Lung (tissue), 12 donors: Measurements from ENCODE around the gene TIMM50. TPM values are rescaled to one million over a fixed set of nuclear protein-coding genes. Genes with fewer than 3 reads are reported as not detected.

Source experiments
- ATAC-seq: fragments of 200-7000 bp; cut with Tn5 transposase; one replicate; pipeline ENCODE4 v1.9.1; 2020; ENCODE audit warnings: moderate number of reproducible peaks; ENCODE audit not compliant: insufficient read depth, low FRiP score
- DNase-seq, 3 donors: peaks; one replicate each; pipeline ENCODE4 v3.0.0-alpha.2; 2013 to 2017
- H3K27ac ChIP-seq, 2 donors: one replicate each; pipeline ENCODE4 v1.5.1; 2013; ENCODE audit warnings: mild to moderate bottlenecking in 2 of 2, moderate library complexity in 2 of 2, control low read depth in 1 of 2, inconsistent platforms in 1 of 2, low read depth in 1 of 2, low read length in 1 of 2
- H3K27me3 ChIP-seq, 3 donors: one replicate each; pipeline ENCODE4 v1.5.1; 2013; ENCODE audit warnings: low read length in 2 of 3; ENCODE audit not compliant: control insufficient read depth in 3 of 3, insufficient read depth in 3 of 3
- H3K36me3 ChIP-seq, 4 donors: one replicate each; pipeline ENCODE4 v1.5.1; 2013; ENCODE audit warnings: low read length in 4 of 4, mild to moderate bottlenecking in 1 of 4, moderate library complexity in 1 of 4; ENCODE audit not compliant: control insufficient read depth in 4 of 4, insufficient read depth in 4 of 4
- H3K4me1 ChIP-seq, 5 donors: one replicate each; pipeline ENCODE4 v1.5.1; 2013; ENCODE audit warnings: low read length in 5 of 5, mild to moderate bottlenecking in 2 of 5, moderate library complexity in 1 of 5; ENCODE audit not compliant: control insufficient read depth in 5 of 5, insufficient read depth in 5 of 5
- H3K4me3 ChIP-seq: one replicate; pipeline ENCODE4 v1.5.1; 2013; ENCODE audit warnings: mild to moderate bottlenecking, control low read depth, moderate library complexity
- H3K9ac ChIP-seq, 2 donors: one replicate each; pipeline ENCODE4 v1.5.1; 2013; ENCODE audit warnings: low read length in 2 of 2, control low read depth in 1 of 2; ENCODE audit not compliant: insufficient read depth in 1 of 2
- H3K9me3 ChIP-seq, 4 donors: one replicate each; pipeline ENCODE4 v1.5.1; 2013; ENCODE audit warnings: low read length in 3 of 4, mild to moderate bottlenecking in 1 of 4, moderate library complexity in 1 of 4; ENCODE audit not compliant: control insufficient read depth in 4 of 4, insufficient read depth in 3 of 4
- CTCF ChIP-seq: IDR thresholded peaks from 2 replicates; pipeline ENCODE4 v1.5.1; 2012; ENCODE audit warnings: mild to moderate bottlenecking; ENCODE audit errors: control extremely low read depth, extremely low read depth
- WGBS, 2 donors: extraction: QIAGEN DNeasy Blood & Tissue Kit; methylation state at CpG; one replicate each; pipeline ENCODE4 v1.1.7; 2013; 5-methylcytosine and 5-hydroxymethylcytosine counted together
- polyA plus RNA-seq, 2 donors: library from polyadenylated mRNA; stranded (reverse); fragments of 200-250 nt; gene quantifications; one replicate each; pipeline ENCODE4 v1.2.1, GENCODE V29; 2013
- total RNA-seq, 2 donors: library from RNA; depleted of rRNA in 1 of 2; stranded (reverse); fragments of >200 nt in 1 of 2; gene quantifications; one replicate each; pipeline ENCODE4 v1.2.1, GENCODE V29; 2014 to 2021
- donor health status: control.
- donor health status: control.
- donor health status: Bipolar disorder and iron deficiency.
- donor health status: healthy.
- donor health status: DM: yes; HTN: yes; CAD: no.

TIMM50 gene
- total and polyA plus RNA-seq, 4 donors = 47.5 to 67.4 (median 53.7) TPM

DNA sequence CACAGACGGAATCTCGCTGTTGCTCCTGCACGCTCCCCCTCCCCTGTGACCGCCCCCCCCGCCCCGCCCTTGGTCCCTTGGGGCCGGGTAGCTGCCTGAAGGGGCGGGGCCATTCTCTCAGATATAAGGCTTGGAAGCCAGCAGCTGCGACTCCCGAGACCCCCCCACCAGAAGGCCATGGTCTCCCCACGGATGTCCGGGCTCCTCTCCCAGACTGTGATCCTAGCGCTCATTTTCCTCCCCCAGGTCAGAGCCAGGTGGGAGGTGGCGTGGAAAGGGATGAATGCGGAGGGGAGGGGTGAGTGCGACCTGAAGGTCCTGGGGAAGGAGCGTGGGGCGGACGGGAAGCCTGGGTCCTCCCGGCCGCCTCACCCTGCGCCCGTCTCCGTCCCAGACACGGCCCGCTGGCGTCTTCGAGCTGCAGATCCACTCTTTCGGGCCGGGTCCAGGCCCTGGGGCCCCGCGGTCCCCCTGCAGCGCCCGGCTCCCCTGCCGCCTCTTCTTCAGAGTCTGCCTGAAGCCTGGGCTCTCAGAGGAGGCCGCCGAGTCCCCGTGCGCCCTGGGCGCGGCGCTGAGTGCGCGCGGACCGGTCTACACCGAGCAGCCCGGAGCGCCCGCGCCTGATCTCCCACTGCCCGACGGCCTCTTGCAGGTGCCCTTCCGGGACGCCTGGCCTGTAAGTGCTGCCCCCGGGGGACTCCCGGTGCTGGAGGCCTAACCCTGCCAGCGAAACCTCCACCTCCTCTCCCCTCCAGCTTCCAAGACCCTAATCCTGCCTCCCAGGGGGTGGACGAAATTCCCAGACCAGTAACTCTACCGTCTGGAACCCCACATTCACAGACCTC is 18.4 kb downstream of the TIMM50 start, which contains the start of gene DLL3:
Gene DLL3, plus strand, starts transcription at position 150 of the 845 bp plus-strand sequence. Its CDS starts 28 bp downstream, at position 178.
- DNase-seq = no peak
- TF ChIP-seq CTCF = no peak
- WGBS, 2 donors = 2% methylated on average over 39 to 60 of the region's 60 CpGs
- no peak for ATAC-seq
- H3K4me1 ChIP-seq = peaks cover 0 to 12% (median 0%) of the 10 kb centered on the region in 5 donors
- no peak within 1 kb of the TSS for H3K27ac ChIP-seq
- peaks cover 0 to 5% (median 0%) of the 10 kb centered on the region in 4 donors for H3K9me3 ChIP-seq
- H3K4me3 ChIP-seq = no peak within 1 kb of the TSS
- no peak within 1 kb of the TSS for H3K9ac ChIP-seq
- no peaks in the 10 kb centered on the region for H3K36me3 ChIP-seq
- peaks cover 10 to 38% (median 32%) of the 10 kb centered on the region in 3 donors for H3K27me3 ChIP-seq

DNA sequence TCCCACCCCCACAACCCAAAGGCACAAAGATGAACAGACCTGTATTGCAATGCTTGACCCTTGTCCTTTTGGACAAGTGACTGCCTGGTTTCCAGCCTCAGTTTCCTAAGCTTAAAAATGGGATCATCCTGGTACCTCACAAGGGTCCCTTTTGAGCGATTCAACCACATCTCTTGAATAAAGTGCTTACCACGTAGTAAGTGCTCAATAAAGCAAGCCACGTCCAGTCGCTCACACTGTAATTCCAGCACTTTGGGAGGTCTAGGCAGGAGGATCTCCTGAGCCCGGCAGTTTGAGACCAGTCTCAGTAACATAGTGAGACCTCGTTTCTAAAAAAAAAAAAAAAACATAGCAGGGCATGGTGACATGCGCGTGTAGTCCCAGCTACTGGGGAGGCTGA is 19.3 kb downstream of the TIMM50 start:
- WGBS, 2 donors = 76 to 81% methylated on average over 8 of the region's 8 CpGs
- Histone ChIP-seq H3K36me3 (no peaks in the 10 kb centered on the region), H3K4me1 (peaks cover 0 to 12% (median 0%) of the 10 kb centered on the region in 5 donors), H3K9me3 (peaks cover 0 to 5% (median 0%) of the 10 kb centered on the region in 4 donors), H3K9ac (no peak overlapping the region), H3K27ac (no peak overlapping the region), H3K27me3 (peaks cover 10 to 39% (median 35%) of the 10 kb centered on the region in 3 donors), H3K4me3 (no peak overlapping the region)
- DNase-seq (no peak), ATAC-seq (no peak)
- no peak for TF ChIP-seq CTCF

- H3K27ac ChIP-seq = no peak overlapping the region
- 45 to 48% methylated on average over 4 of the region's 4 CpGs for WGBS, 2 donors
- H3K36me3 ChIP-seq = no peaks in the 10 kb centered on the region
- H3K9ac ChIP-seq = no peak overlapping the region
- no peak for TF ChIP-seq CTCF
- ATAC-seq = no peak
- no peak for DNase-seq
- no peak overlapping the region for H3K4me3 ChIP-seq
- H3K4me1 ChIP-seq = peaks cover 0 to 12% (median 0%) of the 10 kb centered on the region in 5 donors
- peaks cover 10 to 44% (median 35%) of the 10 kb centered on the region in 3 donors for H3K27me3 ChIP-seq
- peaks cover 0 to 8% (median 0%) of the 10 kb centered on the region in 4 donors for H3K9me3 ChIP-seq
Measured at GRCh38 chr19:39500543-39500942, 19.9 kb downstream of the TIMM50 start.
